H9 (cell line): ENCODE results near the gene KLK13. TPM values are rescaled to one million over a fixed set of nuclear protein-coding genes. Genes with fewer than 3 reads are reported as not detected.

ENCODE experiments used
- DNase-seq: peaks from one replicate; pipeline ENCODE4 v3.0.0-alpha.2; 2017
- H2AFZ ChIP-seq: one replicate; pipeline ENCODE4 v1.6.1; 2013; ENCODE audit warnings: mild to moderate bottlenecking, low read length, control low read depth, moderate library complexity
- H2AK5ac ChIP-seq: 2 replicates; pipeline ENCODE4 v1.6.1; 2013; ENCODE audit warnings: low read length, control low read depth, mixed read lengths; ENCODE audit not compliant: insufficient read length
- H2BK120ac ChIP-seq: one replicate; pipeline ENCODE4 v1.6.1; 2013; ENCODE audit warnings: low read depth, mild to moderate bottlenecking, low read length, control low read depth, inconsistent platforms; ENCODE audit not compliant: poor library complexity, severe bottlenecking
- H2BK12ac ChIP-seq: 2 replicates; pipeline ENCODE4 v1.6.1; 2013; ENCODE audit warnings: low read length, control low read depth, mixed read lengths, low read depth; ENCODE audit not compliant: insufficient read length
- H2BK15ac ChIP-seq: 2 replicates; pipeline ENCODE4 v1.6.1; 2013; ENCODE audit warnings: low read depth, low read length, control low read depth
- H2BK20ac ChIP-seq: one replicate; pipeline ENCODE4 v1.6.1; 2013; ENCODE audit warnings: low read depth, mild to moderate bottlenecking, low read length, control low read depth, inconsistent platforms; ENCODE audit not compliant: poor library complexity, severe bottlenecking
- H2BK5ac ChIP-seq: 2 replicates; pipeline ENCODE4 v1.6.1; 2013; ENCODE audit warnings: low read length, control low read depth, mixed read lengths; ENCODE audit not compliant: insufficient read length
- H3K14ac ChIP-seq: 2 replicates; pipeline ENCODE4 v1.6.1; 2013; ENCODE audit warnings: low read length, control low read depth; ENCODE audit not compliant: insufficient read depth
- H3K18ac ChIP-seq: 2 replicates; pipeline ENCODE4 v1.6.1; 2013; ENCODE audit warnings: low read depth, mild to moderate bottlenecking, mixed read lengths, low read length, control low read depth; ENCODE audit not compliant: insufficient read length
- H3K23ac ChIP-seq: 2 replicates; pipeline ENCODE4 v1.6.1; 2013; ENCODE audit warnings: low read length, control low read depth, mixed read lengths, low read depth; ENCODE audit not compliant: insufficient read length
- H3K23me2 ChIP-seq: 2 replicates; pipeline ENCODE4 v1.6.1; 2013; ENCODE audit warnings: low read depth, mild to moderate bottlenecking, mixed read lengths, low read length, control low read depth; ENCODE audit not compliant: insufficient read length, poor library complexity, severe bottlenecking
- H3K27ac ChIP-seq: 2 replicates; pipeline ENCODE4 v1.5.1; 2013; ENCODE audit warnings: low read length, control low read depth, mixed read lengths, low read depth; ENCODE audit not compliant: insufficient read length
- H3K27me3 ChIP-seq: 2 replicates; pipeline ENCODE4 v1.6.1; 2013; ENCODE audit warnings: low read length, control low read depth, inconsistent platforms; ENCODE audit not compliant: insufficient read depth
- H3K4ac ChIP-seq: 2 replicates; pipeline ENCODE4 v1.6.1; 2013; ENCODE audit warnings: low read depth, mild to moderate bottlenecking, control low read depth, inconsistent platforms, low read length, moderate library complexity
- H3K4me1 ChIP-seq: 2 replicates; pipeline ENCODE4 v1.6.1; 2013; ENCODE audit warnings: low read length, control low read depth, inconsistent platforms; ENCODE audit not compliant: insufficient read depth
- H3K4me2 ChIP-seq: 2 replicates; pipeline ENCODE4 v1.6.1; 2013; ENCODE audit warnings: low read length, control low read depth, mixed read lengths; ENCODE audit not compliant: insufficient read length, insufficient read depth
- H3K56ac ChIP-seq: 2 replicates; pipeline ENCODE4 v1.6.1; 2013; ENCODE audit warnings: low read depth, mild to moderate bottlenecking, mixed read lengths, low read length, control low read depth; ENCODE audit not compliant: insufficient read length
- H3K79me1 ChIP-seq: 2 replicates; pipeline ENCODE4 v1.6.1; 2013; ENCODE audit warnings: low read depth, mild to moderate bottlenecking, moderate library complexity, low read length, control low read depth, inconsistent platforms; ENCODE audit not compliant: insufficient read depth, poor library complexity, severe bottlenecking
- H3K79me2 ChIP-seq: 2 replicates; pipeline ENCODE4 v1.6.1; 2013; ENCODE audit warnings: low read length, control low read depth, inconsistent platforms; ENCODE audit not compliant: insufficient read depth
- H3K9ac ChIP-seq: 2 replicates; pipeline ENCODE4 v1.6.1; 2013; ENCODE audit warnings: low read length, control low read depth, mixed read lengths; ENCODE audit not compliant: insufficient read length; ENCODE audit errors: extremely low read depth
- H3K9me3 ChIP-seq: one replicate; pipeline ENCODE4 v1.6.1; 2013; ENCODE audit warnings: low read depth, low read length, inconsistent platforms; ENCODE audit not compliant: control insufficient read depth
- H3T11ph ChIP-seq: one replicate; pipeline ENCODE4 v1.6.1; 2013; ENCODE audit warnings: mild to moderate bottlenecking, low read length, control low read depth, inconsistent platforms
- H4K20me1 ChIP-seq: one replicate; pipeline ENCODE4 v1.6.1; 2013; ENCODE audit not compliant: control insufficient read depth, insufficient read length, insufficient read depth
- H4K5ac ChIP-seq: 2 replicates; pipeline ENCODE4 v1.6.1; 2013; ENCODE audit warnings: low read depth, mild to moderate bottlenecking, mixed read lengths, low read length, control low read depth; ENCODE audit not compliant: insufficient read length
- H4K8ac ChIP-seq: replicated peaks from 2 replicates; pipeline ENCODE4 v1.6.1; 2013; ENCODE audit warnings: low read length, control low read depth, mixed read lengths, low read depth; ENCODE audit not compliant: insufficient read length
- H4K91ac ChIP-seq: 2 replicates; pipeline ENCODE4 v1.6.1; 2013; ENCODE audit warnings: low read depth, mild to moderate bottlenecking, moderate library complexity, mixed read lengths, low read length, control low read depth; ENCODE audit not compliant: insufficient read length
- H3K27ac Mint-ChIP-seq, 3 experiments: 2 replicates in 2 of 3; 3 replicates in 1 of 3; pipeline ENCODE4 v1.8.0; 2020 to 2021; ENCODE audit warnings: mixed read lengths in 3 of 3, mild to moderate bottlenecking in 1 of 3, moderate library complexity in 1 of 3
- H3K27me3 Mint-ChIP-seq: 2 replicates; pipeline ENCODE4 v1.8.0; 2021; ENCODE audit warnings: low read depth, mild to moderate bottlenecking, moderate library complexity, mixed read lengths
- H3K36me3 Mint-ChIP-seq, 3 experiments: 2 replicates in 2 of 3; 3 replicates in 1 of 3; pipeline ENCODE4 v1.8.0; 2020 to 2021; ENCODE audit warnings: low read depth in 3 of 3, mixed read lengths in 3 of 3; ENCODE audit not compliant: insufficient read depth in 1 of 3
- H3K4me1 Mint-ChIP-seq, 2 experiments: 2 replicates each; pipeline ENCODE4 v1.8.0; 2020; ENCODE audit warnings: mixed read lengths in 2 of 2
- H3K4me3 Mint-ChIP-seq, 2 experiments: 2 replicates in 1 of 2; 3 replicates in 1 of 2; pipeline ENCODE4 v1.8.0; 2020 to 2021; ENCODE audit warnings: mild to moderate bottlenecking in 2 of 2, mixed read lengths in 2 of 2, moderate library complexity in 1 of 2
- H3K9me3 Mint-ChIP-seq, 2 experiments: 2 replicates in 1 of 2; 3 replicates in 1 of 2; pipeline ENCODE4 v1.8.0; 2020; ENCODE audit warnings: mild to moderate bottlenecking in 2 of 2, mixed read lengths in 2 of 2, moderate library complexity in 1 of 2
- WGBS: extraction: QIAGEN DNeasy Blood & Tissue Kit; methylation state at CpG from one replicate; pipeline ENCODE4 v1.1.7; 2013; ENCODE audit warnings: missing lambda C conversion rate, low lambda C conversion rate, mixed read lengths; ENCODE audit not compliant: insufficient read length; ENCODE audit errors: extremely low coverage; 5-methylcytosine and 5-hydroxymethylcytosine counted together
- total RNA-seq: library from RNA; stranded (reverse); gene quantifications from 2 replicates; pipeline ENCODE4 v1.2.1, GENCODE V29; 2021
- TF ChIP-seq, protein P1 (sequence below): fragments of 200-600 bp; sonication (generic); conservative IDR thresholded peaks from 3 replicates; pipeline ENCODE4 v1.8.0; 2021; ENCODE audit warnings: antibody characterized with exemption, mild to moderate bottlenecking

Gene KLK13
- total RNA-seq, 1 experiment from 2014 or later, result 4.2 TPM

DNA sequence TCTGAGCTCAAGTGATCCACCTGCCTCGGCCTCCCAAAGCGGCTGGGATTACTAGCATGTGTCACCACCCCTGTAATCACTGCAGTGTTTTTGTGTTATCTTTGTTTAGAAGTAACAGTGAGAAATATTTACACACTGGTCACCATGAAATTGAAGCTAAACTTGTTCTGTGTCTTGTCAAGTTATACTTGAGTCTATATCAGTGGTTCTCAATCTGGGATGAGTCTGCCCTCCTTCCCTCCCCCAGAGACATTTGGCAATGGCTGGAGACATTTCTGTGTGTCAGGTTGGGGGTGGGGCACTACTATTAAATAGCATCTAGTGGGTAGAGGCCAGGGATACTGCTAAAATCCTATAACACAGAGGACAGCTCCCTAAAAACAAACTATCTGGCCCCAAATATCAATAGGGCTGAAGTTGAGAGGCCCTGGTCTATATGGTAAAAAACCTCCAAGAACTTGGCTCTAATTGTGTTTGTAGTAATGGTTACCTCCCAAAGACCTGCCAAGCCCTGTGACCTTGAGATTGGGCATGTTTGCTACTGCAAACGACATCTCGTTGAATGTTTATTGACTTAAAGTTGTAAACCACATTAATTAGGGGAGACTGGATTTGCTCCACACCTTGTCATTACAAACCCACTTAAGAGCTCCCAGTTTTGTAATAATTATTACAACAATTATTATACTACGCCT, 36.4 kb upstream of the KLK13 start:
- Histone ChIP-seq H2BK20ac (no peak overlapping the region), H4K5ac (no peak overlapping the region), H3K4ac (no peak overlapping the region), H2BK120ac (no peak overlapping the region), H2BK5ac (no peak overlapping the region), H2BK15ac (no peak overlapping the region), H3K18ac (no peak overlapping the region), H3K56ac (no peak overlapping the region), H3K27me3 (no peaks in the 10 kb centered on the region), H3K23ac (no peak overlapping the region), H4K8ac (no peak overlapping the region), H2BK12ac (no peak overlapping the region), H3K4me1 (no peaks in the 10 kb centered on the region), H4K20me1 (no peaks in the 10 kb centered on the region), H3K79me1 (no peaks in the 10 kb centered on the region), H3K23me2 (no peaks in the 10 kb centered on the region), H3T11ph (no peak overlapping the region), H3K4me2 (no peak overlapping the region), H3K79me2 (no peaks in the 10 kb centered on the region), H3K27ac (no peak overlapping the region), H3K9ac (no peak overlapping the region), H4K91ac (no peak overlapping the region), H3K14ac (no peak overlapping the region), H3K9me3 (no peaks in the 10 kb centered on the region), H2AK5ac (no peak overlapping the region), H2AFZ (no peak overlapping the region)
- WGBS, result no CpG with 5 or more reads among the region's 5 CpGs
- Mint-ChIP-seq H3K4me3 (no peak overlapping the region), H3K9me3 (no peaks in the 10 kb centered on the region), H3K27ac (peak overlapping the region in 1 of 3 experiments; percentile 34; a peak in 2 of 7 replicates), H3K4me1 (0 out of 4 replicates have a peak, but pooled peaks cover 0 to 3% of the 10 kb centered on the region in 2 experiments), H3K27me3 (no peaks in the 10 kb centered on the region), H3K36me3 (peaks cover 4 to 29% (median 6%) of the 10 kb centered on the region in 3 experiments; a peak in 4 of 7 replicates)
- DNase-seq, result no peak
- TF ChIP-seq, protein P1, sequence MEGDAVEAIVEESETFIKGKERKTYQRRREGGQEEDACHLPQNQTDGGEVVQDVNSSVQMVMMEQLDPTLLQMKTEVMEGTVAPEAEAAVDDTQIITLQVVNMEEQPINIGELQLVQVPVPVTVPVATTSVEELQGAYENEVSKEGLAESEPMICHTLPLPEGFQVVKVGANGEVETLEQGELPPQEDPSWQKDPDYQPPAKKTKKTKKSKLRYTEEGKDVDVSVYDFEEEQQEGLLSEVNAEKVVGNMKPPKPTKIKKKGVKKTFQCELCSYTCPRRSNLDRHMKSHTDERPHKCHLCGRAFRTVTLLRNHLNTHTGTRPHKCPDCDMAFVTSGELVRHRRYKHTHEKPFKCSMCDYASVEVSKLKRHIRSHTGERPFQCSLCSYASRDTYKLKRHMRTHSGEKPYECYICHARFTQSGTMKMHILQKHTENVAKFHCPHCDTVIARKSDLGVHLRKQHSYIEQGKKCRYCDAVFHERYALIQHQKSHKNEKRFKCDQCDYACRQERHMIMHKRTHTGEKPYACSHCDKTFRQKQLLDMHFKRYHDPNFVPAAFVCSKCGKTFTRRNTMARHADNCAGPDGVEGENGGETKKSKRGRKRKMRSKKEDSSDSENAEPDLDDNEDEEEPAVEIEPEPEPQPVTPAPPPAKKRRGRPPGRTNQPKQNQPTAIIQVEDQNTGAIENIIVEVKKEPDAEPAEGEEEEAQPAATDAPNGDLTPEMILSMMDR, result no peak
